Effector CD4-positive, alpha-beta T cell (primary cell): Measurements from ENCODE around the gene HNRNPH1.

Source experiments
- DNase-seq: peaks from one replicate; pipeline ENCODE4 v3.0.0-alpha.2; 2020

HNRNPH1 gene

GRCh38 chr5:179603308-179603707 is 20.2 kb downstream of the HNRNPH1 start:
- no peak for DNase-seq

GRCh38 chr5:179601871-179602625 is 21.4 kb downstream of the HNRNPH1 start:
- DNase-seq: no peak

GRCh38 chr5:179599973-179600372 is 23.5 kb downstream of the HNRNPH1 start:
- no peak for DNase-seq

DNA sequence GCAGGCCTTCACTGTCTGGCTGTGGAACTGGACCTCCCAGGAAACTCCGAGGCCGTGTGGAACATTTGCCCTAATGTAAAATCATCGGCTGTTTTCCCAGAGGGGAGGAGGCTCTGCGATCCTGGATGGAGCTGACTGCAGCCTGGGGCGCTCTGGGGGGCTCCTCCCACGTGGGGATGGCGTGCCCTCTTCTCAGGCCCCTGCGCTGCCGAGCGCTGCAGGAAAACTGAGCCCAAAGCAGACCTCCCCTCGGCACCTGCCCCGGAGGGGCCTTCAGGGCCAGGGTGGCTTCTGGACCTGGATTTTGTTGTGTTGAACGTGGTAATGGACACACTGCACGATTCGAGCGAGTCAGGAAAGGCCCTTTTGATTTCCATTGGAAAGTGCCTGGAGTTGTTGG is 23.9 kb downstream of the HNRNPH1 start:
- DNase-seq: no peak

GRCh38 chr5:179599100-179599499 is 24.4 kb downstream of the HNRNPH1 start:
- DNase-seq: no peak

- DNase-seq: no peak
These were observed 27.1 kb downstream of the HNRNPH1 start for GRCh38 chr5:179596421-179596820.

- DNase-seq: no peak
These were observed 27.6 kb downstream of the HNRNPH1 start for GRCh38 chr5:179595916-179596315.

GRCh38 chr5:179588166-179588565 is 35.3 kb downstream of the HNRNPH1 start:
- no peak for DNase-seq

DNA sequence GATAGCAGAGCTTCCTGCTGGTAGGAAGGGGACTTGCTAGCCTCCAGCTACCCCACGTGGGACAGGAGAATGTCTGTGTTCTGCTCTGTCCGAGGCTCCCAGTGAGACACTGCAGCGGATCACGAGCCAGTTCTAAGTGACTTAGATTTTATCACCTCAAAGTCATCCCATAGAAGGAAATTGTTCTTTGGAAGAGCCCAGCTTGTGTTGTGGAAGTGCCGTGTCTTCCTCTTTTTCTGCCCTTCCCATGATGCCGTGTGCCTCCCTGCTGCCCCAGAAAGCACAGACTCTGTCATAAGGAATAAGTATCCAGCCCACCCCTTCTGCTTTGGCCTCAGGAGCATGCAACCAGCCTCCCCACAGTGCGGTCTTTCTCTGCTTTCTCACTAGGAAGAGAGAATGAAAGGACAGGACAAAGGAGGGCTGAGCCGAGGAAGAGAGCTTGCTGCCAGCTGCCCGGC is 37.5 kb downstream of the HNRNPH1 start:
- DNase-seq: no peak

DNA sequence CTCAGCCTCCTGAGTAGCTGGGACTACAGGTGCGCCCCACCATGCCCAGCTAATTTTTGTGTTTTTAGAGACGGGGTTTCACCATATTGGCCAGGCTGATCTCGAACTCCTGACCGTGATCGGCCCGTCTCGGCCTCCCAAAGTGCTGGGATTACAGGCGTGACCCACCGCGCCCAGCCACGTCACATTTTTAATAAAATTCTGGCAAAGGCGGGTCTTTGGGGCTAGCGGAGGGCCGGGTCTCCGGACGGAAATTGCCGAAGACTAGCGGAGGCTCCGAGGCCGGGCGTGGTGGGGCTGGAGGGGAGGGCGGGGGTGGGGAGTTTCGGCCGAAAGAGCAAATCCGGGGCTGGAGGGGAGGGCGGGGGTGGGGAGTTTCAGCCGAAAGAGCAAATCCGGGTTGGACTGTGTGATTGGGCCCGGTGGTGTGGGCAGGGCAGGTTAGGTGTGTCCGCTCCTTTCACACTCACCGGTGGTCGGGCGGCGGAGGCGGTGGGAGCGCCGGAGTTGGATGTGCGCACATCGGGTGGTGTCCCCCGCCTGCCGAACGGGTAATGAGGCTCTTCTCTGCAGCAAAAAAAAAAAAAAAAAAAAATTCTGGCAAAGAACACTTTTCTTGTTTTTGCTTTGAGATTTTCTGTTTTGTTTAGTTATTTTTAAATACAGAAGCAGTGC is 46.0 kb downstream of the HNRNPH1 start:
- DNase-seq: no peak

DNA sequence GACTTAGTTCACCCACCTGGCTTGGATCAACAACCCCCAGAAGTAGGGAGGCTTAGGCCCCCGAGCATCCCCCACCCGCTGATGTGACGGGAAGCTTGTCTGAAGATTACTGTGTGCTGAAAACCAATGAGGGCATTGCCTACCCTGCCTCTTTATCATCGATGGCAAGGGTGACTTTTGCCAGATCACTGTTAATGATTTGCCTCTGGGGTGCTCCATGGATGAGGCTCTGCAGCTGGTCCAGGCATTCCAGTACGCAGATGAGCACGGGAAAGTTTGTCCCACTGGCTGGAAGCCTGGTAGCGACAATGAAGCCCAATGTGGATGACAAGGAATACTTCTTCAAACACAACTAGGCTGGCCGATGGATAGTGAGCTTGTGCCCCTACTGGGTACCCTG is 51.1 kb downstream of the HNRNPH1 start:
- DNase-seq: no peak

DNA sequence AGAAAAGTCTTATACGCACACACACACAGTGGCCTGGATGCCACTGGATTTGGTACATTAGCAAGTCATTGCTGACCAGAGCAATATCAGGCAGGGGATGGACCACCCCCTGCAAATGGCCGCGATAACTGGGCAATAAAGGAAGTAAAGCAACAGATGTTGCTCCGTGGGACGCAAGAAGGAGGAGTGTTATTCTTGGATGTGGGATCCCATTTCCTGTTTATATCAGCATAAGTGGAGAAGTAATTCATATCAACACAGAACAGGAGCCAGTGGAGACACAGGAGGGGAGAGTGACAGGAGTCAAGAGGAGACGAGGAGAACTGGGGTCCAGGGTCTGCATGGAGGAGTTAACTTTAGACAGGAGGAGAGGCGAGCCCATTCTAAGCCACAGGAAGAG is 54.8 kb downstream of the HNRNPH1 start:
- no peak for DNase-seq

DNA sequence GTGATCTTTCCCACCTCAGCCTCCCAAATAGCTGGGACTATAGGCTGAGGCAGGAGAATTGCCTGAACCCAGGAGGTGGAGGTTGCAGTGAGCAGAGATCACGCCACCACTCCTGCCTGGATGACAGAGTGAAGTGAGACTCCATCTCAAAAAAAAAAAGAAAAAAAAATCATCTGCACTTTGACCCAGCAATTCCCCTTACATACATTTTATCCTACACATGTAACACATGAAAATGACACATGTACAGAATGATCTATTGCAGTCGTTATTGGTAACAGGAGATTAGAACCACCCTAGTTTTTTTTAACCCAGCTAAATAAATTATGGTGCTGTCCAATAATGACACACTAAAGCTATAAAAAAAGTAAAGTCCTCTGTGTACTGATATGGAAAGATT is 58.9 kb downstream of the HNRNPH1 start:
- DNase-seq: no peak
